DND-41 (cell line): Measurements from ENCODE around the gene ACADVL.

Experiments used
- ATAC-seq: fragments of 200-7000 bp; cut with Tn5 transposase; 3 replicates; pipeline ENCODE4 v1.9.1; 2021; ENCODE audit warnings: low read depth; ENCODE audit not compliant: insufficient read depth
- DNase-seq: peaks from one replicate; pipeline ENCODE4 v3.0.0-alpha.2; 2020
- H2AFZ ChIP-seq: 2 replicates; pipeline ENCODE4 v1.6.0; 2012; ENCODE audit warnings: low read depth, low read length
- H3K27ac ChIP-seq: 2 replicates; pipeline ENCODE4 v1.5.1; 2012; ENCODE audit warnings: low read length, inconsistent platforms
- H3K27me3 ChIP-seq: fragments of 200-600 bp; sonication (generic); 2 replicates; pipeline ENCODE4 v1.6.0; 2012; ENCODE audit warnings: low read length, mild to moderate bottlenecking, inconsistent platforms; ENCODE audit not compliant: insufficient read depth, poor library complexity
- H3K36me3 ChIP-seq: 2 replicates; pipeline ENCODE4 v1.5.1; 2012; ENCODE audit warnings: low read length, inconsistent platforms; ENCODE audit not compliant: insufficient read depth
- H3K4me1 ChIP-seq: 2 replicates; pipeline ENCODE4 v1.5.1; 2012; ENCODE audit warnings: mild to moderate bottlenecking, low read length; ENCODE audit not compliant: insufficient read depth
- H3K4me2 ChIP-seq: 2 replicates; pipeline ENCODE4 v1.6.0; 2012; ENCODE audit warnings: mild to moderate bottlenecking, moderate library complexity, low read length, inconsistent platforms; ENCODE audit not compliant: insufficient read depth
- H3K4me3 ChIP-seq, 2 experiments: fragments of 200-600 bp in 1 of 2; shearing (Covaris generic) in 1 of 2; 2 replicates each; pipeline ENCODE4 v1.5.1; 2012 to 2016; ENCODE audit warnings: inconsistent platforms in 2 of 2, low read length in 2 of 2, mild to moderate bottlenecking in 2 of 2, low read depth in 1 of 2, moderate library complexity in 1 of 2
- H3K79me2 ChIP-seq: 2 replicates; pipeline ENCODE4 v1.6.0; 2012; ENCODE audit warnings: low read length, inconsistent platforms; ENCODE audit not compliant: insufficient read depth
- H3K9ac ChIP-seq: 2 replicates; pipeline ENCODE4 v1.6.0; 2012; ENCODE audit warnings: low read depth, mild to moderate bottlenecking, inconsistent platforms, low read length, moderate library complexity
- H3K9me3 ChIP-seq: 2 replicates; pipeline ENCODE4 v1.5.1; 2012; ENCODE audit warnings: low read length, moderate library complexity, mild to moderate bottlenecking, inconsistent platforms; ENCODE audit not compliant: insufficient read depth, severe bottlenecking
- H4K20me1 ChIP-seq: 2 replicates; pipeline ENCODE4 v1.6.0; 2012; ENCODE audit warnings: low read length; ENCODE audit not compliant: insufficient read depth
- CTCF ChIP-seq: IDR thresholded peaks from 2 replicates; pipeline ENCODE4 v1.5.1; 2012; ENCODE audit warnings: borderline replicate concordance, low read length, moderate library complexity, mild to moderate bottlenecking; ENCODE audit not compliant: poor library complexity, severe bottlenecking; ENCODE audit errors: extremely low read depth
- EZH2 ChIP-seq: IDR thresholded peaks from 3 replicates; pipeline ENCODE4 v1.6.1; 2012; ENCODE audit warnings: borderline replicate concordance, low read depth, mild to moderate bottlenecking, moderate library complexity, low read length, inconsistent platforms; ENCODE audit not compliant: severe bottlenecking

Gene ACADVL

GRCh38 chr17:7239091-7240027, 19.6 kb downstream of the ACADVL start, which contains the start of gene PHF23:
TSS of gene PHF23 (minus strand) at chr17:7239457. CDS start at chr17:7239279, 178 bp downstream.
- Histone ChIP-seq H3K27ac (peak within 1 kb of the TSS; percentile 92), H3K4me1 (peaks cover 67% of the 10 kb centered on the region), H3K27me3 (no peaks in the 10 kb centered on the region), H3K36me3 (peaks cover 53% of the 10 kb centered on the region), H3K9ac (peak within 1 kb of the TSS; percentile 88), H4K20me1 (peaks cover 25% of the 10 kb centered on the region), H3K4me2 (peak within 1 kb of the TSS; percentile 99), H3K79me2 (peaks cover 71% of the 10 kb centered on the region), H2AFZ (peak within 1 kb of the TSS; percentile 56), H3K4me3 (peak within 1 kb of the TSS; percentile 73 to 87), H3K9me3 (no peaks in the 10 kb centered on the region)
- peak; percentile 73 for ATAC-seq
- TF ChIP-seq CTCF (no peak), EZH2 (no peak)
- peak; percentile 100 for DNase-seq

- Histone ChIP-seq H3K9ac (peak overlapping the region; percentile 66; the same call in 1 of the 2 replicates), H2AFZ (no peak overlapping the region), H4K20me1 (peaks cover 23% of the 10 kb centered on the region), H3K4me1 (peaks cover 57% of the 10 kb centered on the region), H3K79me2 (peaks cover 62% of the 10 kb centered on the region), H3K4me3 (peak overlapping the region in 1 of 2 experiments; percentile 87; a peak in 2 of 4 replicates), H3K27ac (peak overlapping the region; percentile 66; the same call in 1 of the 2 replicates), H3K36me3 (peaks cover 52% of the 10 kb centered on the region), H3K4me2 (peak overlapping the region; percentile 72), H3K27me3 (no peaks in the 10 kb centered on the region), H3K9me3 (no peaks in the 10 kb centered on the region)
- TF ChIP-seq EZH2 (no peak), CTCF (no peak)
- DNase-seq: no peak
- ATAC-seq: no peak
These were observed 20.6 kb downstream of the ACADVL start for GRCh38 chr17:7240375-7240774.

GRCh38 chr17:7241090-7241733, 21.5 kb downstream of the ACADVL start:
- H3K79me2 ChIP-seq: peaks cover 60% of the 10 kb centered on the region
- peak overlapping the region; percentile 94 for H3K27ac ChIP-seq
- DNase-seq: no peak
- H3K4me1 ChIP-seq: peaks cover 49% of the 10 kb centered on the region
- H3K9ac ChIP-seq: peak overlapping the region; percentile 66
- H2AFZ ChIP-seq: peak overlapping the region; percentile 75
- H3K27me3 ChIP-seq: no peaks in the 10 kb centered on the region
- H3K36me3 ChIP-seq: peaks cover 49% of the 10 kb centered on the region
- no peaks in the 10 kb centered on the region for H3K9me3 ChIP-seq
- no peak for ATAC-seq
- peaks cover 20% of the 10 kb centered on the region for H4K20me1 ChIP-seq
- TF ChIP-seq EZH2 (no peak), CTCF (no peak)
- peak overlapping the region; percentile 68 to 87 for H3K4me3 ChIP-seq
- H3K4me2 ChIP-seq: peak overlapping the region; percentile 72
